ENCODE data around the gene TRIM51. TPM values are rescaled to one million over a fixed set of nuclear protein-coding genes. Genes with fewer than 3 reads are reported as not detected.
"Not testable (repeated sequence)": the region's sequence is repeated elsewhere in the genome, so short reads cannot be mapped to it uniquely, and the experiment has no call there.

Gene TRIM51, protein sequence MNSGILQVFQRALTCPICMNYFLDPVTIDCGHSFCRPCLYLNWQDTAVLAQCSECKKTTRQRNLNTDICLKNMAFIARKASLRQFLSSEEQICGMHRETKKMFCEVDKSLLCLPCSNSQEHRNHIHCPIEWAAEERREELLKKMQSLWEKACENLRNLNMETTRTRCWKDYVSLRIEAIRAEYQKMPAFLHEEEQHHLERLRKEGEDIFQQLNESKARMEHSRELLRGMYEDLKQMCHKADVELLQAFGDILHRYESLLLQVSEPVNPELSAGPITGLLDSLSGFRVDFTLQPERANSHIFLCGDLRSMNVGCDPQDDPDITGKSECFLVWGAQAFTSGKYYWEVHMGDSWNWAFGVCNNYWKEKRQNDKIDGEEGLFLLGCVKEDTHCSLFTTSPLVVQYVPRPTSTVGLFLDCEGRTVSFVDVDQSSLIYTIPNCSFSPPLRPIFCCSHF
- total RNA-seq (not detected in 2 replicates), polyA plus RNA-seq (not detected in 2 replicates), polyA minus RNA-seq (not detected in 2 replicates)
- not detected for total RNA-seq (2013)

DNA sequence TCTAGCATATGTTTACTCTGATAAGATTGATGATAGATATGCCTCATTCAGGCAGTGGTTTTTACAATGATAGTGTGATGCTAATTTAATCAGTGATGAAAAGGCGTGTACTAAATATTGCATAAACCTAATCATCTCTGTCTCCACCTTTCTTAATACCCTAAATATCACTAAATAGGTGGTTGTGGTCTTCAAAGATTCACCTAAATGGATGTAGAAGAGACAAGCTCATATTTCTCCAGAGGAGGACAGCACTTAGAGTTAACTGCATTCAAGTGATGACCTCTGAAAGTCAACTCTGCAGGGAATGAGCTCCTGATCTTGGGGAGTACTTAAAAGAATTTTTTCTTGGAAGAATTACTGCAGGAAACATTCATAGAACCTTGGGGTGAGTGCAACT is at the start of gene TRIM51:
TRIM51 (plus strand) TSS at position 301 of the 400 bp plus-strand sequence. CDS start 2,132 bp downstream, outside the sequence.
- H3K27me3 Mint-ChIP-seq; H3K27ac Mint-ChIP-seq; CTCF ChIA-PET; H3K4me2 ChIP-seq (replicated peaks; ENCODE audit: low read depth, low read length, poor library complexity, severe bottlenecking); H3K4me3 ChIP-seq (ENCODE audit: control extremely low read depth in 1 of 5, extremely low read depth in 1 of 5, insufficient read depth in 1 of 5, low read depth in 2 of 5, low read length in 4 of 5); POLR2A ChIA-PET; H3K4me3 Mint-ChIP-seq; H3K27ac ChIP-seq (ENCODE audit: low read length in 2 of 2); H4K20me1 ChIP-seq (ENCODE audit: control insufficient read depth, insufficient read depth, low read length, poor library complexity, severe bottlenecking); H3K4me1 Mint-ChIP-seq; H3K9me3 ChIP-seq (ENCODE audit: control extremely low read depth in 1 of 3, control insufficient read depth in 2 of 3, insufficient read depth in 1 of 3, low read length in 2 of 3); H3K9me3 Mint-ChIP-seq (ENCODE audit: insufficient read depth); intact Hi-C loops (cut with micrococcal nuclease); H3K36me3 ChIP-seq (replicated peaks in 1 of 2; ENCODE audit: control extremely low read depth in 1 of 2, control insufficient read depth in 1 of 2, extremely low read depth in 1 of 2, insufficient read depth in 2 of 2, low read length in 1 of 2); ATAC-seq (ENCODE audit: low read depth); H3K79me2 ChIP-seq (ENCODE audit: control insufficient read depth, insufficient read depth, low read length); DNase-seq; H3K4me1 ChIP-seq (ENCODE audit: control insufficient read depth in 2 of 2, insufficient read depth in 2 of 2, low read length in 2 of 2); H3K9ac ChIP-seq (ENCODE audit: low read length); H2AFZ ChIP-seq (ENCODE audit: insufficient read depth, low read depth, low read length, poor library complexity, severe bottlenecking); H3K27me3 ChIP-seq (replicated peaks in 1 of 4; ENCODE audit: control extremely low read depth in 1 of 4, control insufficient read depth in 3 of 4, insufficient read depth in 4 of 4, low read length in 3 of 4): not testable (repeated sequence)
- no CpG with 5 or more reads among the region's 1 CpG for WGBS (ENCODE audit: insufficient coverage)

DNA sequence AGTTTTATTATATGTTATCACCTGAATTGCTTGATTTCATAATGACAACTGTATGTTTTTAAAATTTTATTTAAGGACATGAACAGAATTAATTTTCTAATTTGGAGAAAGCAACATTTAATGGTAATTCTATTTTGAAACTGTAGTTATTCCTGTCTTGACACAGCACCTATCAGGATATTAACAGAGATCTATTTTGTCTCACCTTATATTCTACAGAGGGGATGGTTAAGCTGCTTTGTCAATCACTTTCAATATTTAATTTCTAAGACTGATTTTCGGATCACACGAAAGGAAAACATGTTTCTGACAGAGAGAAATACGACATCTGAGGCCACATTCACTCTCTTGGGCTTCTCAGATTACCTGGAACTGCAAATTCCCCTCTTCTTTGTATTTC is 44.6 kb upstream of the TRIM51 start, which contains the start of gene OR5D16:
OR5D16 (plus strand) TSS at position 301 of the 400 bp plus-strand sequence; CDS start at position 301, 0 bp downstream.
- H3K27me3 ChIP-seq (replicated peaks in 1 of 4; ENCODE audit: control extremely low read depth in 1 of 4, control insufficient read depth in 3 of 4, insufficient read depth in 4 of 4, low read length in 3 of 4): no peaks in the 10 kb centered on the region
- no peaks in the 10 kb centered on the region for H4K20me1 ChIP-seq (ENCODE audit: control insufficient read depth, insufficient read depth, low read length, poor library complexity, severe bottlenecking)
- intact Hi-C loops (cut with micrococcal nuclease): no loop called here
- ChIA-PET CTCF (no interaction called here), POLR2A (no interaction called here)
- no peak for TF ChIP-seq EZH2 (IDR thresholded peaks at IDR 0.05; ENCODE audit: borderline replicate concordance, insufficient read depth, low read depth, low read length, poor library complexity, severe bottlenecking)
- TF ChIP-seq, protein P1, sequence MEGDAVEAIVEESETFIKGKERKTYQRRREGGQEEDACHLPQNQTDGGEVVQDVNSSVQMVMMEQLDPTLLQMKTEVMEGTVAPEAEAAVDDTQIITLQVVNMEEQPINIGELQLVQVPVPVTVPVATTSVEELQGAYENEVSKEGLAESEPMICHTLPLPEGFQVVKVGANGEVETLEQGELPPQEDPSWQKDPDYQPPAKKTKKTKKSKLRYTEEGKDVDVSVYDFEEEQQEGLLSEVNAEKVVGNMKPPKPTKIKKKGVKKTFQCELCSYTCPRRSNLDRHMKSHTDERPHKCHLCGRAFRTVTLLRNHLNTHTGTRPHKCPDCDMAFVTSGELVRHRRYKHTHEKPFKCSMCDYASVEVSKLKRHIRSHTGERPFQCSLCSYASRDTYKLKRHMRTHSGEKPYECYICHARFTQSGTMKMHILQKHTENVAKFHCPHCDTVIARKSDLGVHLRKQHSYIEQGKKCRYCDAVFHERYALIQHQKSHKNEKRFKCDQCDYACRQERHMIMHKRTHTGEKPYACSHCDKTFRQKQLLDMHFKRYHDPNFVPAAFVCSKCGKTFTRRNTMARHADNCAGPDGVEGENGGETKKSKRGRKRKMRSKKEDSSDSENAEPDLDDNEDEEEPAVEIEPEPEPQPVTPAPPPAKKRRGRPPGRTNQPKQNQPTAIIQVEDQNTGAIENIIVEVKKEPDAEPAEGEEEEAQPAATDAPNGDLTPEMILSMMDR (IDR thresholded peaks at IDR 0.05): no peak
- H3K79me2 ChIP-seq (ENCODE audit: control insufficient read depth, insufficient read depth, low read length): no peaks in the 10 kb centered on the region
- no peak within 1 kb of the TSS for H3K4me2 ChIP-seq (replicated peaks; ENCODE audit: low read depth, low read length, poor library complexity, severe bottlenecking)
- H3K9me3 ChIP-seq (ENCODE audit: control extremely low read depth in 1 of 3, control insufficient read depth in 2 of 3, insufficient read depth in 1 of 3, low read length in 2 of 3): no peaks in the 10 kb centered on the region
- H3K4me1 Mint-ChIP-seq: no peaks in the 10 kb centered on the region
- H3K27ac ChIP-seq (ENCODE audit: low read length in 2 of 2): no peak within 1 kb of the TSS
- ATAC-seq (ENCODE audit: low read depth) (no peak), DNase-seq (no peak)
- no peaks in the 10 kb centered on the region for H3K27me3 Mint-ChIP-seq
- no peak within 1 kb of the TSS for H3K27ac Mint-ChIP-seq
- H3K9ac ChIP-seq (ENCODE audit: low read length): no peak within 1 kb of the TSS
- peaks cover 2% of the 10 kb centered on the region for H3K9me3 Mint-ChIP-seq (ENCODE audit: insufficient read depth)
- no CpG with 5 or more reads among the region's 3 CpGs for WGBS (ENCODE audit: insufficient coverage)
- H3K36me3 ChIP-seq (replicated peaks in 1 of 2; ENCODE audit: control extremely low read depth in 1 of 2, control insufficient read depth in 1 of 2, extremely low read depth in 1 of 2, insufficient read depth in 2 of 2, low read length in 1 of 2): no peaks in the 10 kb centered on the region
- no peak within 1 kb of the TSS for H3K4me3 Mint-ChIP-seq
- no peak within 1 kb of the TSS for H2AFZ ChIP-seq (ENCODE audit: insufficient read depth, low read depth, low read length, poor library complexity, severe bottlenecking)
- H3K4me1 ChIP-seq (ENCODE audit: control insufficient read depth in 2 of 2, insufficient read depth in 2 of 2, low read length in 2 of 2): no peaks in the 10 kb centered on the region
- no peak within 1 kb of the TSS for H3K4me3 ChIP-seq (ENCODE audit: control extremely low read depth in 1 of 5, extremely low read depth in 1 of 5, insufficient read depth in 1 of 5, low read depth in 2 of 5, low read length in 4 of 5)
